ENCODE data around the gene VPS16. TPM values are rescaled to one million over a fixed set of nuclear protein-coding genes. Genes with fewer than 3 reads are reported as not detected.
A peak's percentile ranks its signal among the peaks of the same experiment; 100 is the strongest.

The VPS16 gene
- total and polyA plus RNA-seq, 2 of the 13 experiments (the other 11 are each of a cell fraction or from before 2014, with no cell fraction given), result 34.2 to 35.4 TPM

DNA sequence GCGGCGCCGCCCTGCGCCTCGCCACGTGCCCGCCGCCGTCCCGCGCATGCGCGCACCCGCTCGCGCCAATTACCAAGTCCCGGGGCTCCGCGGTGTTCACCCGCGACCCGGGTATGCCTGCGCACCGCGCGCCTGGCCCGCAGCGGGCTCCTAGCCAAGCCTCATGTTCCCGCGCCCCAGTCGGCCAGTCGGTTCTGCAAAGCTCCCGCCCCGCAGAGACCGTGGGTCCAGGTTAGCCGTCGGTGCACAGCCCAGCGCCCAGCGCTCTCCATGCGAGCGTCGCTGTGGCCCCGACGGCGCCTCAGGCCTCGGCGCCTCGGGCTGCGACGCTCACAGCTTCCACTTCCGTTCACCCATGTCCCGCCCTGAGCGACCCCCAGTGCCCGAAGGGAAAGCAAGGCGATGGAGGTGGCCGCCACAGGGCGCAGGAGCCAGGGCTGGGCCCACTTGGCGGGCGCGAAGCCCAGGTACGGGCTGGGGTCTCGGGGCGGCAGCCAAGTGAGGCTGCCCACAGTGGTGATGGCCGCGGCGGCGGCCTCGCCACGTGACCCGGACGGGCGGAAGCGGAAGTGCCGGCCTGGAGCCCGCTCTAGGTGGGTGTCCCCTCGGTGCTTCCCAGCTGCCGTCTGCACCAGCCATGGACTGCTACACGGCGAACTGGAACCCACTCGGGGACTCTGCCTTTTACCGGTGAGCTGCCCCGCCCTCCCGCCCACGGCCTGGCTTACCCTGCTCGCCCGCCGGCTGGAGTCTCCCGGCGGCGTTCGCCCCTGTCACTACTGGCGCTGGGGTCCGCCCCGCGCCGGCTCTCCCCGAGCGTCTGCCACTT is at the start of gene VPS16, which contains the start of gene PCED1A (continued):
- TF ChIP-seq, protein P1, sequence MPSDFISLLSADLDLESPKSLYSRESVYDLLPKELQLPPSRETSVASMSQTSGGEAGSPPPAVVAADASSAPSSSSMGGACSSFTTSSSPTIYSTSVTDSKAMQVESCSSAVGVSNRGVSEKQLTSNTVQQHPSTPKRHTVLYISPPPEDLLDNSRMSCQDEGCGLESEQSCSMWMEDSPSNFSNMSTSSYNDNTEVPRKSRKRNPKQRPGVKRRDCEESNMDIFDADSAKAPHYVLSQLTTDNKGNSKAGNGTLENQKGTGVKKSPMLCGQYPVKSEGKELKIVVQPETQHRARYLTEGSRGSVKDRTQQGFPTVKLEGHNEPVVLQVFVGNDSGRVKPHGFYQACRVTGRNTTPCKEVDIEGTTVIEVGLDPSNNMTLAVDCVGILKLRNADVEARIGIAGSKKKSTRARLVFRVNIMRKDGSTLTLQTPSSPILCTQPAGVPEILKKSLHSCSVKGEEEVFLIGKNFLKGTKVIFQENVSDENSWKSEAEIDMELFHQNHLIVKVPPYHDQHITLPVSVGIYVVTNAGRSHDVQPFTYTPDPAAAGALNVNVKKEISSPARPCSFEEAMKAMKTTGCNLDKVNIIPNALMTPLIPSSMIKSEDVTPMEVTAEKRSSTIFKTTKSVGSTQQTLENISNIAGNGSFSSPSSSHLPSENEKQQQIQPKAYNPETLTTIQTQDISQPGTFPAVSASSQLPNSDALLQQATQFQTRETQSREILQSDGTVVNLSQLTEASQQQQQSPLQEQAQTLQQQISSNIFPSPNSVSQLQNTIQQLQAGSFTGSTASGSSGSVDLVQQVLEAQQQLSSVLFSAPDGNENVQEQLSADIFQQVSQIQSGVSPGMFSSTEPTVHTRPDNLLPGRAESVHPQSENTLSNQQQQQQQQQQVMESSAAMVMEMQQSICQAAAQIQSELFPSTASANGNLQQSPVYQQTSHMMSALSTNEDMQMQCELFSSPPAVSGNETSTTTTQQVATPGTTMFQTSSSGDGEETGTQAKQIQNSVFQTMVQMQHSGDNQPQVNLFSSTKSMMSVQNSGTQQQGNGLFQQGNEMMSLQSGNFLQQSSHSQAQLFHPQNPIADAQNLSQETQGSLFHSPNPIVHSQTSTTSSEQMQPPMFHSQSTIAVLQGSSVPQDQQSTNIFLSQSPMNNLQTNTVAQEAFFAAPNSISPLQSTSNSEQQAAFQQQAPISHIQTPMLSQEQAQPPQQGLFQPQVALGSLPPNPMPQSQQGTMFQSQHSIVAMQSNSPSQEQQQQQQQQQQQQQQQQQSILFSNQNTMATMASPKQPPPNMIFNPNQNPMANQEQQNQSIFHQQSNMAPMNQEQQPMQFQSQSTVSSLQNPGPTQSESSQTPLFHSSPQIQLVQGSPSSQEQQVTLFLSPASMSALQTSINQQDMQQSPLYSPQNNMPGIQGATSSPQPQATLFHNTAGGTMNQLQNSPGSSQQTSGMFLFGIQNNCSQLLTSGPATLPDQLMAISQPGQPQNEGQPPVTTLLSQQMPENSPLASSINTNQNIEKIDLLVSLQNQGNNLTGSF (CRISPR knock-in tag; IDR thresholded peaks at IDR 0.05), result peak; percentile 80; the same call in 1 of the 2 replicates
- peak; percentile 99 for TF ChIP-seq ZNF33B (CRISPR knock-in tag; IDR thresholded peaks at IDR 0.05)
- TF ChIP-seq, protein P2, sequence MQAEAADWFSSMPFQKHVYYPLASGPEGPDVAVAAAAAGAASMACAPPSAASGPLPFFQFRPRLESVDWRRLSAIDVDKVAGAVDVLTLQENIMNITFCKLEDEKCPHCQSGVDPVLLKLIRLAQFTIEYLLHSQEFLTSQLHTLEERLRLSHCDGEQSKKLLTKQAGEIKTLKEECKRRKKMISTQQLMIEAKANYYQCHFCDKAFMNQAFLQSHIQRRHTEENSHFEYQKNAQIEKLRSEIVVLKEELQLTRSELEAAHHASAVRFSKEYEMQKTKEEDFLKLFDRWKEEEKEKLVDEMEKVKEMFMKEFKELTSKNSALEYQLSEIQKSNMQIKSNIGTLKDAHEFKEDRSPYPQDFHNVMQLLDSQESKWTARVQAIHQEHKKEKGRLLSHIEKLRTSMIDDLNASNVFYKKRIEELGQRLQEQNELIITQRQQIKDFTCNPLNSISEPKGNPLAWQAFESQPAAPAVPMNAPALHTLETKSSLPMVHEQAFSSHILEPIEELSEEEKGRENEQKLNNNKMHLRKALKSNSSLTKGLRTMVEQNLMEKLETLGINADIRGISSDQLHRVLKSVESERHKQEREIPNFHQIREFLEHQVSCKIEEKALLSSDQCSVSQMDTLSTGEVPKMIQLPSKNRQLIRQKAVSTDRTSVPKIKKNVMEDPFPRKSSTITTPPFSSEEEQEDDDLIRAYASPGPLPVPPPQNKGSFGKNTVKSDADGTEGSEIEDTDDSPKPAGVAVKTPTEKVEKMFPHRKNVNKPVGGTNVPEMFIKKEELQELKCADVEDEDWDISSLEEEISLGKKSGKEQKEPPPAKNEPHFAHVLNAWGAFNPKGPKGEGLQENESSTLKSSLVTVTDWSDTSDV (CRISPR knock-in tag; IDR thresholded peaks at IDR 0.05), result peak; percentile 73
- TF ChIP-seq, protein P3, sequence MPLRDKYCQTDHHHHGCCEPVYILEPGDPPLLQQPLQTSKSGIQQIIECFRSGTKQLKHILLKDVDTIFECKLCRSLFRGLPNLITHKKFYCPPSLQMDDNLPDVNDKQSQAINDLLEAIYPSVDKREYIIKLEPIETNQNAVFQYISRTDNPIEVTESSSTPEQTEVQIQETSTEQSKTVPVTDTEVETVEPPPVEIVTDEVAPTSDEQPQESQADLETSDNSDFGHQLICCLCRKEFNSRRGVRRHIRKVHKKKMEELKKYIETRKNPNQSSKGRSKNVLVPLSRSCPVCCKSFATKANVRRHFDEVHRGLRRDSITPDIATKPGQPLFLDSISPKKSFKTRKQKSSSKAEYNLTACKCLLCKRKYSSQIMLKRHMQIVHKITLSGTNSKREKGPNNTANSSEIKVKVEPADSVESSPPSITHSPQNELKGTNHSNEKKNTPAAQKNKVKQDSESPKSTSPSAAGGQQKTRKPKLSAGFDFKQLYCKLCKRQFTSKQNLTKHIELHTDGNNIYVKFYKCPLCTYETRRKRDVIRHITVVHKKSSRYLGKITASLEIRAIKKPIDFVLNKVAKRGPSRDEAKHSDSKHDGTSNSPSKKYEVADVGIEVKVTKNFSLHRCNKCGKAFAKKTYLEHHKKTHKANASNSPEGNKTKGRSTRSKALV (CRISPR knock-in tag; IDR thresholded peaks at IDR 0.05), result peak; percentile 81
- TF ChIP-seq, protein P4, sequence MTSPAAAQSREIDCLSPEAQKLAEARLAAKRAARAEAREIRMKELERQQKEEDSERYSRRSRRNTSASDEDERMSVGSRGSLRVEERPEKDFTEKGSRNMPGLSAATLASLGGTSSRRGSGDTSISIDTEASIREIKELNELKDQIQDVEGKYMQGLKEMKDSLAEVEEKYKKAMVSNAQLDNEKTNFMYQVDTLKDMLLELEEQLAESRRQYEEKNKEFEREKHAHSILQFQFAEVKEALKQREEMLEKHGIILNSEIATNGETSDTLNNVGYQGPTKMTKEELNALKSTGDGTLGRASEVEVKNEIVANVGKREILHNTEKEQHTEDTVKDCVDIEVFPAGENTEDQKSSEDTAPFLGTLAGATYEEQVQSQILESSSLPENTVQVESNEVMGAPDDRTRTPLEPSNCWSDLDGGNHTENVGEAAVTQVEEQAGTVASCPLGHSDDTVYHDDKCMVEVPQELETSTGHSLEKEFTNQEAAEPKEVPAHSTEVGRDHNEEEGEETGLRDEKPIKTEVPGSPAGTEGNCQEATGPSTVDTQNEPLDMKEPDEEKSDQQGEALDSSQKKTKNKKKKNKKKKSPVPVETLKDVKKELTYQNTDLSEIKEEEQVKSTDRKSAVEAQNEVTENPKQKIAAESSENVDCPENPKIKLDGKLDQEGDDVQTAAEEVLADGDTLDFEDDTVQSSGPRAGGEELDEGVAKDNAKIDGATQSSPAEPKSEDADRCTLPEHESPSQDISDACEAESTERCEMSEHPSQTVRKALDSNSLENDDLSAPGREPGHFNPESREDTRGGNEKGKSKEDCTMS (CRISPR knock-in tag; conservative IDR thresholded peaks at IDR 0.05), result 0 out of 2 replicates have a peak, but pooled peaks have one; percentile 32
- 0 out of 2 replicates have a peak, but pooled peaks have one; percentile 4 for TF ChIP-seq MLLT10 (CRISPR knock-in tag; IDR thresholded peaks at IDR 0.05)
- TF ChIP-seq, protein P5, sequence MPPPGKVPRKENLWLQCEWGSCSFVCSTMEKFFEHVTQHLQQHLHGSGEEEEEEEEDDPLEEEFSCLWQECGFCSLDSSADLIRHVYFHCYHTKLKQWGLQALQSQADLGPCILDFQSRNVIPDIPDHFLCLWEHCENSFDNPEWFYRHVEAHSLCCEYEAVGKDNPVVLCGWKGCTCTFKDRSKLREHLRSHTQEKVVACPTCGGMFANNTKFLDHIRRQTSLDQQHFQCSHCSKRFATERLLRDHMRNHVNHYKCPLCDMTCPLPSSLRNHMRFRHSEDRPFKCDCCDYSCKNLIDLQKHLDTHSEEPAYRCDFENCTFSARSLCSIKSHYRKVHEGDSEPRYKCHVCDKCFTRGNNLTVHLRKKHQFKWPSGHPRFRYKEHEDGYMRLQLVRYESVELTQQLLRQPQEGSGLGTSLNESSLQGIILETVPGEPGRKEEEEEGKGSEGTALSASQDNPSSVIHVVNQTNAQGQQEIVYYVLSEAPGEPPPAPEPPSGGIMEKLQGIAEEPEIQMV (CRISPR knock-in tag; IDR thresholded peaks at IDR 0.05; ENCODE audit: low read depth), result peak; percentile 83; the same call in 1 of the 2 replicates
- TF ChIP-seq EP300 (IDR thresholded peaks at IDR 0.05; ENCODE audit: low read depth in 2 of 2, low read length in 2 of 2), result no peak
- no peak for TF ChIP-seq EP300 (CRISPR knock-in tag; IDR thresholded peaks at IDR 0.05; ENCODE audit: borderline replicate concordance)
- peak; percentile 85; the same call in 1 of the 2 replicates for TF ChIP-seq FOXK1 (CRISPR knock-in tag; IDR thresholded peaks at IDR 0.05; ENCODE audit: borderline replicate concordance, low read depth)
- TF ChIP-seq NR2F2 (IDR thresholded peaks at IDR 0.05; ENCODE audit: borderline replicate concordance, low read depth), result no peak
- no peak for TF ChIP-seq ZKSCAN8 (CRISPR knock-in tag; IDR thresholded peaks at IDR 0.05; ENCODE audit: borderline replicate concordance)
- TF ChIP-seq NCOR1 (IDR thresholded peaks at IDR 0.05; ENCODE audit: borderline replicate concordance, low read length), result no peak

Measured in HepG2 (cell line).